Measurements from ENCODE around the gene KIAA1191. TPM values are rescaled to one million over a fixed set of nuclear protein-coding genes. Genes with fewer than 3 reads are reported as not detected.

Gene KIAA1191
- total and polyA plus RNA-seq, 2 of the 8 experiments (the other 6 are each of a cell fraction or from before 2014, with no cell fraction given): 86.4 to 88.0 TPM

DNA sequence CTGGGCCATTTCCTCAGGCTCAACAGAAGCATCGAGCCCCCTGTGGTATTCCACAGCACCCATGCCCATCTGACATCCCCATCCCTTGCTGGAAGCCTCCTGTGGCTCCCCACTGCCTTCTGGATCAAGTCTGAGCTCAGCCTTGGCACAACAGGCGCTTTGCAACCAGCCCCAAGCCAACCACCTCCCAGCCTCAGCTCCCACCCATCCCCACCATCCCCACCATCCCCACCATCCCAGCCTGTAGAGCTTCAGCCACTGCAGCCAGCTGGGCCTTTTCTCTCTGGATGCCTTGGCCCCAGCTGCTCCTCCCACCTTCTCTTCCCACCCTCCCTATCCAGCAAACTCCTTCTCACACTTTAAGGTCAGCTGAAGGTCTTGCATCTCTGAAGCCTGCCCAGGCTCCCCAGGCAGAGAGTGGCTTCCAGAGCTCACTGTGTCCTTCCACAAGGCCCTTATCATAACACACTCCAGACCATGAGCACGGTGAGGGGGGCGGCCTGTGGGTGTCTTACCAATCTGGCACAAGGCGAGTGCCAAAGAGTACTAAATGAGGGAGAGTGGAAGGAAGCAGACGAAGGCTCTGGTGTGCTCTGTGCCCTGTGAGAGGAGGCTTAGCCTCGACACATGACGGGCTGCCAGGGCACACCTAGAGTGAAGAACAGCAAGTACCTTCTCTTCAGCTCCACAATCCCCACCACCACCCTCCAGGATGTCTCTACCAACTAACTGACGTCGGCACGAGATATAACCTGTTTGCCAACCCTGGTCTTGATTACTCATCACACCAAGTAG, 33.5 kb upstream of the KIAA1191 start:
- Histone ChIP-seq H2AFZ (ENCODE audit: low read length) (no peak overlapping the region), H2BK20ac (ENCODE audit: low read length) (no peak overlapping the region), H4K8ac (ENCODE audit: extremely low read depth, insufficient read depth, low read length) (no peak overlapping the region), H3K23ac (ENCODE audit: insufficient read length) (no peak overlapping the region), H3K18ac (ENCODE audit: extremely low read depth, low read length) (no peak overlapping the region), H3K27ac (ENCODE audit: low read depth, low read length) (no peak overlapping the region), H3K27me3 (replicated peaks in 1 of 4; ENCODE audit: control insufficient read depth in 3 of 4, extremely low read depth in 1 of 4, insufficient read depth in 3 of 4, low read length in 3 of 4) (no peaks in the 10 kb centered on the region), H3K79me1 (ENCODE audit: low read depth, low read length) (no peaks in the 10 kb centered on the region; the same call in 1 of the 2 replicates), H2BK12ac (ENCODE audit: low read depth, low read length) (no peak overlapping the region), H3K79me2 (ENCODE audit: control insufficient read depth in 1 of 2, insufficient read depth in 2 of 2, low read length in 2 of 2) (no peaks in the 10 kb centered on the region), H3K4me1 (replicated peaks in 1 of 4; ENCODE audit: control insufficient read depth in 3 of 4, insufficient read depth in 4 of 4, low read length in 3 of 4) (no peaks in the 10 kb centered on the region), H2BK15ac (ENCODE audit: low read length) (no peak overlapping the region), H3K4ac (replicated peaks; ENCODE audit: insufficient read length, low read depth, low read length) (no peak overlapping the region), H4K5ac (ENCODE audit: insufficient read length, low read depth, low read length) (no peak overlapping the region), H3K56ac (replicated peaks; ENCODE audit: insufficient read length, low read depth, low read length) (no peak overlapping the region), H3K4me3 (ENCODE audit: extremely low read depth in 1 of 4, insufficient read depth in 2 of 4, low read depth in 3 of 4, low read length in 4 of 4) (no peak overlapping the region), H3K14ac (ENCODE audit: insufficient read length) (no peak overlapping the region), H4K20me1 (replicated peaks in 1 of 2; ENCODE audit: control insufficient read depth in 1 of 2, insufficient read depth in 2 of 2, low read length in 2 of 2) (peaks cover 0 to 1% of the 10 kb centered on the region in 2 experiments), H3K36me3 (ENCODE audit: control insufficient read depth in 2 of 4, insufficient read depth in 4 of 4, low read length in 3 of 4) (no peaks in the 10 kb centered on the region; a peak in 1 of 8 replicates), H2BK120ac (replicated peaks; ENCODE audit: low read depth, low read length) (no peak overlapping the region), H4K91ac (replicated peaks; ENCODE audit: insufficient read length, low read length) (no peak overlapping the region), H3K4me2 (ENCODE audit: insufficient read depth in 1 of 2, low read depth in 2 of 2, low read length in 2 of 2) (no peak overlapping the region), H3K9ac (replicated peaks in 1 of 4; ENCODE audit: extremely low read depth in 1 of 4, low read depth in 3 of 4, low read length in 3 of 4) (no peak overlapping the region), H2AK5ac (ENCODE audit: low read depth, low read length) (no peak overlapping the region), H3K23me2 (ENCODE audit: low read depth, low read length) (no peaks in the 10 kb centered on the region), H3K9me3 (ENCODE audit: insufficient read depth in 2 of 2, low read depth in 1 of 2, low read length in 1 of 2) (no peaks in the 10 kb centered on the region), H2BK5ac (ENCODE audit: low read depth, low read length) (no peak overlapping the region; the same call in 1 of the 2 replicates)
- POLR2A ChIA-PET (ENCODE audit: partially characterized antibody): interaction anchor here (1.1 to 10.2 kb wide), 2 partner anchors 11 to 33 kb away, joined by 3 to 57 read pairs; no protein-coding TSS in a partner anchor
- FAIRE-seq (no peak), DNase-seq (ENCODE audit: low read depth in 1 of 2, low spot score in 2 of 2) (no peak)
- CTCF ChIA-PET (ENCODE audit: partially characterized antibody): interaction anchor here (0.6 to 7.9 kb wide), 4 partner anchors 11 to 666 kb away, joined by 3 to 83 read pairs (median 4); partner anchors contain the start of gene FAF2
- WGBS, 2 experiments (ENCODE audit: extremely low coverage in 1 of 2, insufficient coverage in 1 of 2, insufficient read length in 1 of 2, insufficient replicate concordance in 2 of 2, low coverage in 1 of 2, low lambda C conversion rate in 2 of 2, missing lambda C conversion rate in 1 of 2): 85% methylated on average over 11 of the region's 11 CpGs; no CpG with 5 or more reads in 1 of the 2 experiments
- TF ChIP-seq RNF2 (IDR thresholded peaks at IDR 0.05; ENCODE audit: borderline replicate concordance, low read depth, low read length, missing control alignments, poor library complexity, severe bottlenecking) (no peak), TAF7 (optimal IDR thresholded peaks at IDR 0.05; ENCODE audit: borderline replicate concordance, low read depth, low read length) (no peak), ZNF274 (IDR thresholded peaks at IDR 0.05; ENCODE audit: borderline replicate concordance, extremely low read depth, low read length) (no peak), POLR2AphosphoS5 (IDR thresholded peaks at IDR 0.05; ENCODE audit: low read depth, low read length) (no peak), NRF1 (IDR thresholded peaks at IDR 0.05; ENCODE audit: low read depth, low read length) (no peak), BCL11A (IDR thresholded peaks at IDR 0.05; ENCODE audit: low read depth in 2 of 2, low read length in 2 of 2) (no peak), PHF8 (conservative IDR thresholded peaks at IDR 0.05; ENCODE audit: low read depth, low read length) (no peak), BRCA1 (IDR thresholded peaks at IDR 0.05; ENCODE audit: low read depth, low read length) (no peak), GABPA (IDR thresholded peaks at IDR 0.05; ENCODE audit: borderline replicate concordance, insufficient read depth, low read length) (no peak), GTF2F1 (IDR thresholded peaks at IDR 0.05; ENCODE audit: borderline replicate concordance, low read depth, low read length) (no peak), JUN (IDR thresholded peaks at IDR 0.05; ENCODE audit: low read depth, low read length) (no peak), SP1 (IDR thresholded peaks at IDR 0.05; ENCODE audit: low read depth, low read length) (no peak)
